PC-9 (cell line): ENCODE measurements around the gene HES3.

Experiments
- EZH2 ChIP-seq: fragments of 200-600 bp; sonication (generic); IDR thresholded peaks from 2 replicates; pipeline ENCODE4 v1.8.0; 2017; ENCODE audit warnings: antibody characterized with exemption, low read depth
- TF ChIP-seq, protein P1 (sequence below): fragments of 200-600 bp; sonication (generic); conservative IDR thresholded peaks from 2 replicates; pipeline ENCODE4 v1.6.1; 2017; ENCODE audit warnings: mixed run types, antibody characterized with exemption, mild to moderate bottlenecking, moderate library complexity

DNA sequence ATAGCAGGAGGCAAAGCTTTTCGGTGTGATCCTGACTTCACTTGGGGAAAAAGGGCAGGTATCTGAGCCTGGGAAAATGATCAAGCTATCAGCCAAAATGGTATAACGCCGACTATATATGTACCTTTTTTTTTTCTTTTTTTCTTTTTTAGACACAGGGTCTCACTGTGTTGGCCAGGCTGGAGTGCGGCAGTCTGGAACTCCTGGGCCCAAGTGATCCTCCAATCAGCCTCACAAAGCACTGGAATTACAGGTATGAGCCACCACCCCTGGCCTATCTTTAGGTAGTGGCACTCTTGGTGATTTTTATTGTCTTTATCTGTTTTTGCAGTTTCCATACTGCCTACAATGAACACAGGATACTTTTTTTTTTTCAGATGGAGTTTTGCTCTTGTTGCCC, 6.9 kb upstream of the HES3 start:
- TF ChIP-seq, protein P1, sequence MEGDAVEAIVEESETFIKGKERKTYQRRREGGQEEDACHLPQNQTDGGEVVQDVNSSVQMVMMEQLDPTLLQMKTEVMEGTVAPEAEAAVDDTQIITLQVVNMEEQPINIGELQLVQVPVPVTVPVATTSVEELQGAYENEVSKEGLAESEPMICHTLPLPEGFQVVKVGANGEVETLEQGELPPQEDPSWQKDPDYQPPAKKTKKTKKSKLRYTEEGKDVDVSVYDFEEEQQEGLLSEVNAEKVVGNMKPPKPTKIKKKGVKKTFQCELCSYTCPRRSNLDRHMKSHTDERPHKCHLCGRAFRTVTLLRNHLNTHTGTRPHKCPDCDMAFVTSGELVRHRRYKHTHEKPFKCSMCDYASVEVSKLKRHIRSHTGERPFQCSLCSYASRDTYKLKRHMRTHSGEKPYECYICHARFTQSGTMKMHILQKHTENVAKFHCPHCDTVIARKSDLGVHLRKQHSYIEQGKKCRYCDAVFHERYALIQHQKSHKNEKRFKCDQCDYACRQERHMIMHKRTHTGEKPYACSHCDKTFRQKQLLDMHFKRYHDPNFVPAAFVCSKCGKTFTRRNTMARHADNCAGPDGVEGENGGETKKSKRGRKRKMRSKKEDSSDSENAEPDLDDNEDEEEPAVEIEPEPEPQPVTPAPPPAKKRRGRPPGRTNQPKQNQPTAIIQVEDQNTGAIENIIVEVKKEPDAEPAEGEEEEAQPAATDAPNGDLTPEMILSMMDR, result no peak
- no peak for TF ChIP-seq EZH2
